Hematopoietic multipotent progenitor cell treated with erythropoietin and hydrocortisone succinate and interleukin-3 and kit ligand, for 4 days (in vitro differentiated cells): ENCODE measurements around the gene SYNPO2.

ENCODE experiments used
- DNase-seq: peaks from one replicate; pipeline ENCODE4 v3.0.0-alpha.2; 2015

SYNPO2 gene

DNA sequence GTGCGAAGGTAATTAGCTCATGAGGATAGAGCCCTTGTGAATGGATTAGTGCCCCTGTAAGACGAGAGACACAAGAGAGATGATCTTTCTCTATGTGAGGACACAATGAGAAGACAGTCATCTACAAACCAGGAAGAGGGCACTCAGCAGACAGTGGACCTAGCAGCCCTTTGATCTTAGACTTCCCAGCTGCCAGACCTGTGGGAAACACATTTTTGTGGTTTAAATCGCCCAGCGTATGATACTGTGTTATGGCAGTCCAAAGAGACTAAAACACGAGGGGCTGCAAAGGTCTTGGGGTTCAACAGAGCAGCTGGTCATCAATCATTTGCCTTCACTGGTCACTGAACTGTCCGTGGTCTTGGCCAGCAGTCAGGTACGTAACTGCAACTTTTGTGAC is 9.2 kb upstream of the SYNPO2 start:
- no peak for DNase-seq

DNA sequence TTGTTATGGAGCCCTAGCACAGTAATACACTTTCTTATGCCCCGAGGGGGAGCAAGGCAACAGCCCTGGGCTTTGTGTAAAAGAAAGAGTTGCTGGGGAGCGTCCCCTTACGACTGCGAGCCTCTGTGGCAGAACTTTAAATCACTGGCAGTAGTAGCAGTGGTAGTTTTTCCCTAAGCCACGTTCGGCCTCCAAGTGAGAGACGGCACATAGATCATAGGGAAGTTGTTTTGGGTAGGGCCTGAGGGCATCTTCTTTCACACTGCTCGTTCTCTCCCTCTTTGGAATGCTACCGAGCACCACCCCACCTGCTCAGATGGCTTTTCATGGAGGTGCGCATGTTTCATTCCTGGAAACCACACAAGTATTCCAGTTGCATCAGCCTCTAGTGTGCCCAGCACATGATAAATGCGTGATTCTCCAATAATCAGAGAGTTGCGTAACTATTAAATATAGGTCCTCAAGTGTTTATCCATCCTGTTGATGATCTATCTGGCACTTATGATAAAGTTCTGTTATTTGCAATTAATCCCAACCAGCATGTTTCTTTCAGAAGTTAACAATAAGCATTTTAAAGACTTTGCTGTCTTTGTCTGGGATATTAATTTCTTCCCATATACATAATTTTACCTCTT is 7.0 kb upstream of the SYNPO2 start:
- no peak for DNase-seq

DNA sequence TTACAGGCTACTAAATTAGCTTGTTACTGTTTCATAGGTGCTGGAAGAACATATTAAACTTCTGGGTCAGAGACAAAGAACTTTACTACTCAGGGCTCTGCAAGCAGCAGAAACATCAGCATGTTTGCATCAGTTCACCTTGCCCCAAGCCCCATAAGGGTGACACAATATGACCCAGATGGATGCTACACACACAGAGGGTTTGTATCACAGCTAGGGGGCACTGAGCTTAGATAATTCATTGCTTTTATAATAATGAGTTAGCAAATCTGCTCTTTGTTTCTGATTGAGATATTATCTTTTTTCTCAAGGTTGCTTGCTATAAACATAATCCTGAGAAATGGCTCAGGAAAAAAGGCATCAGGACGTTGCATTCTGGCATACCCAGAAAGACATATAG is 4.8 kb upstream of the SYNPO2 start:
- DNase-seq = peak; percentile 27

DNA sequence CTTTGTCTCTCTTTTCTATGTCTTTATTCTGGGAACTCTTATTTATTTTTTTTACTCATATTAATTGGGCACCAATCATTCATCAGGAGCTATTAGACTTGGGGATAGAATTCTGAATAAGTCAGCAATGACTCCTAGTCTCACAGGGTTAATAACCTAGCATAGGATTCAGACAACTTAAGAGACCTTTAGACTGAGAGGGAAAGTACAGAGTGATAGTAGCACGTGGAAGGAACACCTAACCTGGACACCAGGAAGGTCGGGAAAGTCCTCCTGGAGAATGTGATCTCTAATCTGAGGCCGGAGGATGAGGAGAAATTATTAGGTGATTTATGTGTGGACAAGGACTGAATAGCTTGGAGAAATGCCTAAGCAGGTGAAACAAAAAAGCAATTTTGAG is 3.9 kb upstream of the SYNPO2 start:
- DNase-seq = no peak

DNA sequence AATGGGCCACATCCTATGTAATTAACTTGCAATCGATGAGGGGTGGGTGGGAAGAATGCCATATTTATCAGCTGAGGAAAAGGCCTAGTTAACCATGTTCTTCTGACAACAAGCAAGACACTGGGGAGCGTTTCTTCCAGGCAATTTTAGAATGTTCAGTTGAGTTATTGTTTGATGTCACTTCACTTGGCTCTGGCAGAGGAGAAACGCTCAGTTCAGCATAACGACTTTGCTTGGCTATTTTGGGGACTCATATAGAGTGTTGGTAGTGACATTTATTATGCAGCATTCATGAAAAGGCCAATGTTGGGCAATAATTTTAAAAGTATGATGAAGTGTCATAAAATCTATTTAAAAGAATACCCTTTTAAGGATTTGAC is 648 bp downstream of the SYNPO2 start:
- DNase-seq = no peak

DNA sequence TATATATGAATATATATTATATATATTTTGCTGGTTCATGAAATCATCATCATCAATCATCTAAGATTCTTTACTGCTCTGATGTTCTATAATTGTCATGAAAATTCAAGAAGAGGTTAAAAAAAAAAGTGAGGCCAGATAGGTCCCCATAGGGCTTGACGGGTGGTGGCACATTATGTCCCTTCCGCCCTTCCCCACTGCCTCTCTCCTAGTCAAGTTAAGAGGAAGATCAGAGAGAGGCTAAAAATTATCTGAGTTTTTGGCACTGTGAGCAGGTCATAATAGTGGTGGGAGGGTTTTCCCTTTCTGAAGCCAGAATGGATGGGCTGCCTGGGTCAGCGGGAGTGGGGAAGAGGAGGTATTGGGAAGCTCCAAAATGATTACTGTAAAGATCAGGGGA is 5.4 kb downstream of the SYNPO2 start:
- DNase-seq = no peak

DNA sequence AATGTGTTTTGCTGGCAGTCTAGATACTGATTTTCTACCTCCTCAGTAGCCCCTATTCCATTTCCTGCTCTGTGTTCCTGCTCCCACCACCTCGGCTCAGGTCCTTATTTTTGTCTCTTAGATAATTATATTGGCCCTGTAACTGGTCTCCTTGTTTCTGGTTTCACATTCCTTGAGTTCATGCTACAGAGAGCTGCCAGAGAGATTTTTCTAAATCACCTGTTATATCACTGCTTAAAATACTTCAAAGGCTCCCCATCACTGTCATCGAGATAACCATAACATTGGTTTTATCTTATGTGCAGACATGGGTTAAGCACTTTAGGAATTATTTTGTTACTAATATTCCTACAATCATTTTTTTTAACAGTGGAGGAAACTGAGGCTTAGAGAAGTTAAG is 9.6 kb downstream of the SYNPO2 start:
- DNase-seq = no peak

DNA sequence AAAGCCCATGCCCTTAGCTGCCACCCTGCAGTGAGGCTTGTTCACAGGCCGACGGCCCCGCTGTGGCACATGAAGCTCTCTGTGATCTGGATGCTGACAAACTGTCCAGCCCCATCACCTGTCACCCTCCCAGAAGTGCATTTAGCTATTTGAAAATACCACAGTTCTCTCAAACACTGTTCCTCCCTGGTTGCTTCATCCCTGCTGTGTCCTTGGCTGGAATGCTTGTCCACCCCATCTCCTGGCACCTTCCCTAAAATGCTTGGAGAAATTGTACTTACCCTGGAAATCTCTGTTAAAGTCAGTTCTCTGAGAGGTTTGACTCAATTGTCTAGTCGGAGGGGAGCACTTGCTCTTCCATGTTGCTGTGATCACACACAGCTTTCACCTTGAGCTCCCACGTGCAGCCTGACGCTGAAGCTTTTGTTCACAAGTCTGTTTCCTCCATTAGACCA is 10.1 kb downstream of the SYNPO2 start:
- DNase-seq = no peak

DNA sequence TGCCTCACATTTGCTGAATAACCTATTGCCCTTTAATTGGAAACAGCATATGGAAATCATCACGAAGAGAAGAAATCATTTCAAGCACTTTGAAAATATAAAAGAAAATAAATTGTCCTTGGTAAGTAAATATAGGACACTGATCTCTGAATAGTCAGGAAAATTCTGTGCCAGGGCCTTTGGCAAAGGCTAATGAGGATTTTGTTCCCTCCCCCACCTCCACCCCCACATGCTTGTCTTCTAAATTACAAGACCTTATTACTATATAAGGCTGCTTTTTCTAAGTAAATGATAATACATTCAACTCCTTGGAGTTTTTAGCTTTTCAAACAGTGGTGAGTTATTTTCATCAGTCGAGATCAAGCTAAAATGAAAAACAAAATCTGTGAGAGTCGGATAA is 15.8 kb downstream of the SYNPO2 start:
- no peak for DNase-seq

DNA sequence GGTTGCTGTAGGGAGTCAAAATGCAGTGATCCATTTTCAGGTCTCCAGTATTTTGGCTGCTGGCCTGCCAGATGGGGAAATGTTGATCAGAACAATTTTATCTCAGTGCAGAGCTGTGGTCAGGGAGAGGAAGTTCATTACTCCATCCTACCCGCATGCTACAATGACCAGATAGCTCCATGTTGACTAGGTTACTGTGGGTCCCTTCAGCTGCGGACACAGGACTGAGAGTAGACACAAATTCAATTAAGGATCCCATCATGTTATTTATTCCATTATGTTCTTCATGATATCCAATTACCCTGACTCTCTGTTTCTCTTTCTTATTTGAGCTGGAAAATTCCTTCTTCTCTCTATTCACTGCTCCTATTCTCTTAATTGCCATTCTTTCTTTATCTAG is 16.3 kb downstream of the SYNPO2 start:
- peak; percentile 75 for DNase-seq

DNA sequence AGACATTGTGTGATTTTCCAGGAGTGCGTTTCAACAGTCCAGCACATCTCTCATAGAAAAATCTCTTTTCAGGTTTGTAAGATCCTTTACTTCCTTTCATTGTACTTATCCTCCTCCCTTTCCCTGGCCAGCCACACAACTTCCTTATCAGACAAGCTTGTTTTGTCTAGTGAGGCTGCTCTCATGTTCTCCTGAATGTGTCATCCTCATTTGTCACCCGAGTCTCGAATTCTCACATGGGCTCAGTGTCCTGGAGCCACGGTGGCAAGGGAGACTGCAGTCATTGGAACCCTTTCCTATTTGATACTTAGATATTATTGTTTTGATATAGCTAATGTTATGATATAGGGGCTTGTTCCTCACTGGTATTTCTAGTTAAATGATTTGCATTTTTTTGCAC is 16.9 kb downstream of the SYNPO2 start:
- peak; percentile 26 for DNase-seq

DNA sequence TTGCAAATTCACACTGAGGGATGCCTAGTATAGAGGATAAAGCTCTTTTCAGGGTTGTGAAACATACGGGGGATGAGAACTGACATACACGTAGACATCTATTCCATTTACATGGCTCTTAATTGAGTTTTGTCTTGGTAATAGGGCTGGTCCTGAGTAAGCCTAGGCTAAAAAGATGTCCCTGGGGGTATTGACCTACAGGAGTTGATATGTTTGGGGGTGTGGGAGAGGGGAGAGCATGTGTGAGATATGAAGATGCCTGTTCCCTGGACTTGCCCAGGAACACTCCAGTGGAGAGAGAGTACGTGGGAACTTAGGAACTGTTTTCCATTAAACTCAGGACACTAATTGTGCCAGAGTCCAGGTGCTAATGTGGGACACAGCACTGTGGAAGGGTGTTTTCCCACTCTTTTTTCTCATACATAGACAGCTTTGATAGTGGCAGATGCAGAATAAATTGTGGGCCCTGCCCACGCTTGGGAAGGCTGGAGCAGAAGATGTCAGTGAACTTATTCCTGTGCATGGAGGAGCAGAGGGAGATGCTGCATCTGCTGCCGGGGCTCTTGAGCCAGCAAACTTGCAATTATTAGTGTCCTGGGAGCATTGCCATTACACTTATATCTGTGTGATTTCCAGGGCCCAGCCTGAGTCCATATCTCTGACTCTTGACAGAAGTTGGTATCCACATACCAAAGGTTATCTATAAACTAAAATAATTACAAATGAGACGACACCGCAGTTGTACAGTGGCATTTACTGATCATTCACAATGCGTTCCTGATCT is 20.7 kb downstream of the SYNPO2 start:
- DNase-seq = no peak

DNA sequence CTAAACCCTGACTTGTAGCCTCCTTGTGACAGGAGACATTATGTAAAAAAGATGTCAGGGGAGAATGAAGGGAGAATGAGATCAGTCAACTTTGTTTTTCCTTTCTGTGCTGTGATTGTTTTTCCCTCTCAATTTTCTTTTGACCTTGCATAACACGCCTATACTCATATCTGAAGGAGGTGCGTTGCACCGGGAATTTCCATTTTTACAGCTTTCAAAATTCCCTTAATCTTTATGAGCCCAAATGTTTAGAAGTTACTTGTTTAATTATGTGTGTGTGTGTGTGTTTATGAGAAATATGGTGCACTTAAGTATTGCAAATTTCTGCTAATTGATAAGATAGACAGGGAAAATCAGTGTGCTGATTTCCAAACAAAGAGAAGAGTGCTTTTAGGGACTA is 21.6 kb downstream of the SYNPO2 start:
- no peak for DNase-seq

DNA sequence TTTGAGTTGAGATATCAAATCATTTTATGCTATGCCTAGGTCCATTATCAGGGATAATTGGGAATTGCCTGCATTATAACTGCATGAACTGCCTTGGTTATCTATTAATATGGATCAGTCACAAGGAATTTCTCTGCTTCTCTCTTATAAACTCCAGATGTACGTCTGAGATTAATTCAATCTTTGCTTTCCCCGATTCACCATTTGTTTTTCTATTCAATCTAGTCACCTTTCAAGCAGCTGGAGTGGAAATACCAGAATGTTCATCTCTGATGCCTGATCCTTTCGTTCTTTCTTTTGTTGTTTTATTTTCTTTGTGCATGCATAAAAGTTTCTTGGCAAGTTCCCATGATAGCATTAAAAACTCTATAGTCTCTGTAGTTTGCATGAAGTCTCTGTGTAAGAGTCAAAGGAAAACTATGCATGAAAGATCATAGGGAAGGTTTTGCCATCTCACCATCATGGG is 22.6 kb downstream of the SYNPO2 start:
- DNase-seq = no peak

DNA sequence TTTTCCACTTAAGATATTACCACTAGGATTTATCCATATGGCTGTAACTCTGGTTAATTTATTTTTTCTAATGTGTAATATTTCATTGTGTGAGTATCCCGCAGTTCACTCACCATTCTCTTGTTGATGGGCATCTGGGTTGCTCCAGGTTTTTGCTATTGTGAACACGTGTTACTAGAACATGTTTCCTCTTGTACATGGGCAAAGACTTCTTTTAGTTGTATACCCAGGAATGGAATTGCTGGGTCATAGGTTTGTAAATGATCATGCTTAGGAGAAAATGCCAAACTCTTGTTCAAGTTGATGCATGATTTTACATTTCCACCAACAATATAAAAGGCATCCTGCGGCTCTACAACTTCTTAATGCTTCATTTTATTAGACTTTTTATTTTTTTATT is 26.8 kb downstream of the SYNPO2 start:
- DNase-seq = no peak

DNA sequence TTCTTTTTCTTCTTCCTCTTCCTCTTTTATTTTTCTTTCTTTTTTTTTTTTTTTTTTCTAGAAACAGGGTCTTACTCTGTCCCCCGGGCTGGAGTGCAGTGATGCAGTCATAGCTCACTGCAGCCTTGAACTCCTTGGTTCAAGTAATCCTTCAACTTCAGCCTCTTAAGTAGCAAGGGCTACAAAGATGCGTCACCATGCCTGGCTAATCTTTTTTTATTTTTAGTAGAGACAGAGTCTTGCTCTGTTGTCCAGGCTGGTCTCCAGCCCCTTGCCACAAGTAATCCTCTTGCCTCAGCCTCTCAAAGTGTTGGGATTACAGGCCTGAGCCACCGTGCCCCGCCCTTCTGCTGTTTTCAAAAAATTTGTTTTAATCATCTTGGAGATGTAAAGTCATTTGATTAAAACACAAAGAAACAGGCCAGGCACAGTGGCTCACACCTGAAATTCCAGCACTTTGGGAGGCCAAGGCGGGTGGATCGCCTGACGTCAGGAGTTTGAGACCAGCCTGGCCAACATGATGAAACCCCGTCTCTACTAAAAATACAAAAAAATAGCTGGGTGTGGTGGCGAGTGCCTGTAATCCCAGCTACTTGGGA is 28.1 kb downstream of the SYNPO2 start:
- no peak for DNase-seq

DNA sequence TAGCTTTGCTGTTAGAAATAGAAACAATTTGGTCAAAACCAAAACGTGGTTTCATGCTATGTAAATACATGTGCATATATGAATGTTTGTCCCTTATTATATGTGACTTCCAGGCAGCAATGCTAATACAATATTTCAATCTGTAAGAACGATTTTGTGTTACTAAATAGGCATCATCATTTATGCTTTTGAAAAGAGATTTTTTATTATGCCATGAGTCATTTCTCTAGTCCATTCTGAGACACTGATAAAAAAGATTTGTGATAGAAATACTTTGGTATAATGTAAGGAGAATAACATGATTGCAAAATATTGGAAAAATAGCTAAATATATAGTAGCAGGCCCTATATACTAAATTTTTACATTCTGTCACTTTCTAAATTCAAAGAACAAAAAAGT is 28.9 kb downstream of the SYNPO2 start:
- no peak for DNase-seq

DNA sequence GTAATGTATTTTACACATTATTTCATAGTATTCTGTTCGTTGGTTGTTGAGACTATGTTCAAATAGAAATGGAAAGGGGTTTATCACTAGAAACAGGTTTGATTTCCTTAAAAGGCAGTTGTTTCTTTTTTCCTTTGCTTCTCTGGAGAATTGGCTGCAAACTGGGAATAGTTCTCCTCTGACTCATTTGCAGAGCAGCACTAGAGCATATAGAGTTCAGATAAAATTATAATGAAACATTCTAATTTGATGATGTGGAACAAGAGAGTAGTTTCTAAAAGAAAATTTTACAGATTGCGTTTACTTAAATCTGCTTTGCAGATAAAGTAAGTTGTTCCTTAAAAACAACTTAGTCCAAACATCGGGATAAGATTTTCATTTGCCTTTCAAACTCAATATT is 29.7 kb downstream of the SYNPO2 start:
- DNase-seq = no peak

DNA sequence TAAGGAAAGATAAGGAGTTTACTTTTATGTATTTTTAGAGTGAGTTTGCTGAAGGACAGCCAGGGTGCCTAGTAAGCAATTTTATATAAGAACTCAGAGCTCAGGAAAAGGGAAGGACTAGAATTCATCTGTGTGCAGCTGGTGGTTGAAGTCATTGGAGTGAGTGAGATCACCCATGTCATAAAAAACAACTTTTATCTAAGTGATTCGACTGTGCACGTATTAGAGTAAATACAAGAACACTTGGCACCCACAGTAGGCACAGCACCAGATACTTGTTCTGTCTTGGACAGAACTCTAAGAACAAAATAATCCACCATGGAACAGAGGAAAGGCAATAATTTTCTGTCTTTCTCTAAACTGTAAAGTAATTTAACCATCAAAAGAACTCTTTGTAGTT is 31.6 kb downstream of the SYNPO2 start:
- DNase-seq = no peak

DNA sequence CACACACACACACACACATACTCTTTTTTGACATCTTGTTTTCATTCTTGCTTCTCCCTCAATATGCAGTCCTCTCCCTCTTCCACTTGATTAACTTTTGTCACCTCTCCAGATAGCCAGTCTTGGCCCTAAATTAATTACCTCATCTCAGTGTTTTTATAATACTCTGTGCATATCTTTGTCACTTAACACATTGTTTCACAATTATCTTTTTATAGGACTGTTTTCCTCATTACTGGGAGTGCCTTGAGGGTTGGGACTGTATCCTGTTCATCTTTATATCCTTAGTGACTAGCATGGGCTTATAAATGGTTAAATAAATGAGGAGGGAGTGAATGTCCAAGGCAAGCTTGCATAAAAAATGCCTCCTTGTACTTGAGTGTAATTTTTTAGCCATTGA is 33.1 kb downstream of the SYNPO2 start:
- no peak for DNase-seq

DNA sequence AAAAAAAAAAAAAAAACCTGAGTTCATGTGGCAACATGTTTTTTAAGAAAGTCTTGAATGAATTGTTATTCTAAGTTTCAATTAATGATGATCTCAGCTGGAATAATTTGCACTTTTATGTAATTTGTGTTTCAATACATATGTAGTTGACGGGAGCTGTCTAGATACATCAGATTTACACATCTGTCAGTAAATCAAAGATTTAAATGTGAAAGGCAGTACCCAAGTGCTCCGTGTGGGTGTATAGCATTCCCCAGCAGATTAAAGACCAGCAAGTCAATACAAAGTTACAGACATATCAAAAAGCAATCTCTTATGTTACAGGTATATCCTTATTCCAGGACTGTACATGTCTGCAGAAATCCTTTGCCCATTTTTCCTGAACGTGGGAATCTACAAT is 35.2 kb downstream of the SYNPO2 start:
- DNase-seq = no peak

DNA sequence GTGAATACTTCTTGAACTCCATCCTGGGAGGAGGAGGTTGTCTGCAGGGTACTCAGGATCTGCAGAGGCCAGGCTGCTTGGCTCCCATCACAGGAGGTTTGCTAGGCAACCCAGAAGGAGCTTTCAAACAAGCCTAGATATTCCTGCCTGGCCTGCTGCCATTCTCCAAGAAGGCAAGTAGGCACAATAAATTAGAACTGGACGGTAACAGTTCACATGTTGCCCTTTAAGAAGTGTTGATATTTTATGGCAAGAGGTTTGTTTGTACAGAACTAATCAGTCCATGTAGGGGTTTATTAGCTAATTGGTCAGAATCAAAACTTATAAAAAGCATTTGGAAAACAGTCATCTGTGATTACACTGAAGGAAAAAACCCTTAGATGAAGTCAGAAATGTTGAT is 39.3 kb downstream of the SYNPO2 start:
- DNase-seq = no peak

DNA sequence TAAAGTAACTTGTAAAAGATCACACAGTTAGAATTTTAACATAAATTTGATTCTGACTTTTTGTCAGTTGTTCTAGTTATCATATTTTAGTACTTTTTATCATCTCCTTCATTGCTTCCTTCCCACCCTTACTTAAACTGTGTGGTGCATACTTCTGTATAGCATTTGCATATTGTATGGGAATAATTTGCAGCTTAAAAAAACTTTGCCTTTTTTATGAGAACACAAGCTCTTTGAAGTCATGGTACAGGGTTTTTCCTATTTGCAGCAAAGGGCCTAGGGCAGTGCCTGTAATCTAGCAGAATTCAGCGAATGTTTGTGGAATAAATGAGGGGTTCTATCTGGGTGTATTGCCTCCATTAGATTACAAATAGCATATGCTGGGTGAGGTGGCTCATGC is 41.6 kb downstream of the SYNPO2 start:
- no peak for DNase-seq

DNA sequence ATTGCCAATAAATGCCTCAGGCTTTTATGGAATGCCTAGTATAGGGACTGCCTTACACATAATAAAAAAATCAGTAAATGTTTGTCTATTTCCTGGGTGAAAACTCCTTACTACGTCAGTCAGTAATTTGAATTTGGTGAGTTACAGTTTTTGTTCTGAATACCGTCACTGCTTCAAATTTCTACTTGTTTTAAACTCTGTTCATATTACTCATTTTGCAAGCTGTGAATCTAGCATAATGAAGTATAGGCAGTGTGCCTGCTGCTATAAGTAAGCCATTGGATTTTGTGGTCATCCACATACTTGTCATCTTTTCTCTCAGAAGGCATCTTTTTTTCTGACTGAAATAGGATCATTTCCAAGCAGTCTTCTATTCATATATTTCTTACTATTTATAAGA is 43.1 kb downstream of the SYNPO2 start:
- DNase-seq = no peak
